Measurements from ENCODE around the gene SLC4A1AP. TPM values are rescaled to one million over a fixed set of nuclear protein-coding genes. Genes with fewer than 3 reads are reported as not detected.
A peak's percentile ranks its signal among the peaks of the same experiment; 100 is the strongest.
"Not testable (repeated sequence)": the region's sequence is repeated elsewhere in the genome, so short reads cannot be mapped to it uniquely, and the experiment has no call there.

SLC4A1AP gene
- total RNA-seq, 1 experiment from 2014 or later = 29.1 TPM

- BruUV-seq (replicated peaks) = TSS peak; percentile 77
- H2AFZ ChIP-seq (ENCODE audit: low read length) = peak overlapping the region; percentile 90
- ATAC-seq (peak; percentile 74), DNase-seq (peak; percentile 94)
- H3K4me3 ChIP-seq (ENCODE audit: low read length) = peak overlapping the region; percentile 87
- H3K9me2 ChIP-seq (replicated peaks; ENCODE audit: low read length) = peaks cover 3% of the 10 kb centered on the region; the same call in 1 of the 2 replicates
- peak overlapping the region; percentile 97 for H3K4me2 ChIP-seq (ENCODE audit: low read length)
- TF ChIP-seq EZH2phosphoT487 (IDR thresholded peaks at IDR 0.05; ENCODE audit: borderline replicate concordance, low read length) = no peak
- TF ChIP-seq EZH2 (IDR thresholded peaks at IDR 0.05; ENCODE audit: low read length, unreplicated experiment) = no peak
- no peak for TF ChIP-seq CTCF (conservative IDR thresholded peaks at IDR 0.05; ENCODE audit: low read depth, low read length)
- no peaks in the 10 kb centered on the region for H4K20me1 ChIP-seq (ENCODE audit: low read length)
- H3K9me3 ChIP-seq (ENCODE audit: low read length) = no peaks in the 10 kb centered on the region
- H3K36me3 ChIP-seq (ENCODE audit: low read depth, low read length) = peaks cover 21% of the 10 kb centered on the region
- H3K9ac ChIP-seq (ENCODE audit: low read length) = peak overlapping the region; percentile 94
- peak overlapping the region; percentile 92 for H3K27ac ChIP-seq (ENCODE audit: low read length)
- CTCF ChIA-PET = interaction anchor here (0.6 to 0.8 kb wide), 2 partner anchors 24 to 55 kb away, joined by 3 to 5 read pairs; no protein-coding TSS in a partner anchor
- no peaks in the 10 kb centered on the region for H3K27me3 ChIP-seq (ENCODE audit: low read length)
- peaks cover 25% of the 10 kb centered on the region for H3K4me1 ChIP-seq (ENCODE audit: insufficient read depth, low read length)
- POLR2A ChIA-PET (ENCODE audit: unreplicated experiment) = interaction anchor here (0.5 to 1.2 kb wide), 4 partner anchors 54 to 203 kb away, joined by 3 to 4 read pairs (median 3); no protein-coding TSS in a partner anchor
- H3K79me2 ChIP-seq (ENCODE audit: low read length) = peaks cover 35% of the 10 kb centered on the region
- no peaks in the 10 kb centered on the region for H3F3A ChIP-seq (ENCODE audit: low read length, unreplicated experiment)
- intact Hi-C loops (cut with micrococcal nuclease) = loop anchor here (1.0 to 2.0 kb wide), 3 partner anchors 77 to 219 kb away; partner anchors contain the start of genes IFT172 and PPM1G
These were observed 35.5 kb upstream of the SLC4A1AP start for GRCh38 chr2:27627963-27628766.

- Histone ChIP-seq H3K27ac (ENCODE audit: low read length) (peak within 1 kb of the TSS; percentile 92), H3F3A (ENCODE audit: low read length, unreplicated experiment) (no peaks in the 10 kb centered on the region), H3K9me3 (ENCODE audit: low read length) (no peaks in the 10 kb centered on the region), H4K20me1 (ENCODE audit: low read length) (no peaks in the 10 kb centered on the region), H3K36me3 (ENCODE audit: low read depth, low read length) (peaks cover 21% of the 10 kb centered on the region), H3K4me1 (ENCODE audit: insufficient read depth, low read length) (peaks cover 23% of the 10 kb centered on the region), H3K4me3 (ENCODE audit: low read length) (peak within 1 kb of the TSS; percentile 87), H3K4me2 (ENCODE audit: low read length) (peak within 1 kb of the TSS; percentile 97), H3K9ac (ENCODE audit: low read length) (peak within 1 kb of the TSS; percentile 94), H3K27me3 (ENCODE audit: low read length) (no peaks in the 10 kb centered on the region), H3K79me2 (ENCODE audit: low read length) (peaks cover 35% of the 10 kb centered on the region), H3K9me2 (replicated peaks; ENCODE audit: low read length) (peaks cover 3% of the 10 kb centered on the region; the same call in 1 of the 2 replicates), H2AFZ (ENCODE audit: low read length) (peak within 1 kb of the TSS; percentile 90)
- TSS peak; percentile 63 for BruUV-seq (replicated peaks)
- no peak for TF ChIP-seq EZH2 (IDR thresholded peaks at IDR 0.05; ENCODE audit: low read length, unreplicated experiment)
- TF ChIP-seq EZH2phosphoT487 (IDR thresholded peaks at IDR 0.05; ENCODE audit: borderline replicate concordance, low read length) = no peak
- TF ChIP-seq CTCF (conservative IDR thresholded peaks at IDR 0.05; ENCODE audit: low read depth, low read length) = no peak
- ATAC-seq = peak; percentile 95
- peak; percentile 96 for DNase-seq
- intact Hi-C loops (cut with micrococcal nuclease) = loop anchor here (1.0 to 2.0 kb wide), 3 partner anchors 78 to 220 kb away; partner anchors contain the start of genes IFT172 and PPM1G
- ChIA-PET CTCF (interaction anchor here (0.8 kb wide), 1 partner anchor 54 kb away, joined by 5 read pairs; no protein-coding TSS in a partner anchor), POLR2A (ENCODE audit: unreplicated experiment) (interaction anchor here (0.6 kb wide), 3 partner anchors 114 to 336 kb away, joined by 3 to 12 read pairs (median 4); no protein-coding TSS in a partner anchor)
These were observed 34.7 kb upstream of the SLC4A1AP start, which contains the start of the genes CCDC121 and GPN1 for GRCh38 chr2:27628767-27629709. CCDC121 (minus strand) TSS chr2:27629012; CDS start chr2:27627799, 1,213 bp downstream. GPN1 (plus strand) TSS chr2:27629050; CDS start chr2:27629059, 9 bp downstream.

GRCh38 chr2:27630257-27630656, 33.4 kb upstream of the SLC4A1AP start:
- Histone ChIP-seq H3K36me3 (ENCODE audit: low read depth, low read length) (peaks cover 32% of the 10 kb centered on the region), H3K79me2 (ENCODE audit: low read length) (peaks cover 35% of the 10 kb centered on the region), H3K4me1 (ENCODE audit: insufficient read depth, low read length) (peaks cover 23% of the 10 kb centered on the region)
- intact Hi-C loops (cut with micrococcal nuclease); H3F3A ChIP-seq (ENCODE audit: low read length, unreplicated experiment); DNase-seq; H3K27ac ChIP-seq (ENCODE audit: low read length); H2AFZ ChIP-seq (ENCODE audit: low read length); CTCF ChIA-PET; BruUV-seq (replicated peaks); ATAC-seq; H3K4me3 ChIP-seq (ENCODE audit: low read length); H3K9me3 ChIP-seq (ENCODE audit: low read length); H3K27me3 ChIP-seq (ENCODE audit: low read length); H3K9ac ChIP-seq (ENCODE audit: low read length); POLR2A ChIA-PET (ENCODE audit: unreplicated experiment); H3K4me2 ChIP-seq (ENCODE audit: low read length); H3K9me2 ChIP-seq (replicated peaks; ENCODE audit: low read length); H4K20me1 ChIP-seq (ENCODE audit: low read length): not testable (repeated sequence)
